Mammary epithelial cell (primary cell): Measurements from ENCODE around the gene IDH3G.

Source experiments
- EZH2 ChIP-seq: IDR thresholded peaks from 2 replicates; pipeline ENCODE4 v1.6.1; 2012; ENCODE audit warnings: low read length, inconsistent platforms, borderline replicate concordance
- TF ChIP-seq, protein P1 (sequence below), 2 donors: IDR thresholded peaks in 1 of 2; conservative IDR thresholded peaks in 1 of 2; 2 replicates each; pipeline ENCODE4 v1.5.1; 2011 to 2012; ENCODE audit warnings: inconsistent platforms in 2 of 2, low read length in 2 of 2, mild to moderate bottlenecking in 2 of 2, control low read depth in 1 of 2, low read depth in 1 of 2; ENCODE audit not compliant: insufficient read depth in 1 of 2; ENCODE audit errors: extremely low read depth in 1 of 2

DNA sequence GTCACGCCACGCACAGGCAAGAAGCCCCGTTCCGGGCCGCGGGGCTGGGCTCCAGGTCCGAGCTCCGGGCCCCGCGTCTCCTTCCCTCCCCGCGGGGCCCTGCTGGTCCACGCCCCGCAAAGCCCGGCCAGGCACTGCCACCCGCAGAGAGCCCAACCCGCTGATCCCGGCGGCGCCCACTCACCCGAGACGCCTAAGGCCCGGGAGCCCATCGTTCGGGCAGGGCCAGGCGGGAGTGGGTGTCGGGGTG, 35.3 kb upstream of the IDH3G start:
- TF ChIP-seq, protein P1, sequence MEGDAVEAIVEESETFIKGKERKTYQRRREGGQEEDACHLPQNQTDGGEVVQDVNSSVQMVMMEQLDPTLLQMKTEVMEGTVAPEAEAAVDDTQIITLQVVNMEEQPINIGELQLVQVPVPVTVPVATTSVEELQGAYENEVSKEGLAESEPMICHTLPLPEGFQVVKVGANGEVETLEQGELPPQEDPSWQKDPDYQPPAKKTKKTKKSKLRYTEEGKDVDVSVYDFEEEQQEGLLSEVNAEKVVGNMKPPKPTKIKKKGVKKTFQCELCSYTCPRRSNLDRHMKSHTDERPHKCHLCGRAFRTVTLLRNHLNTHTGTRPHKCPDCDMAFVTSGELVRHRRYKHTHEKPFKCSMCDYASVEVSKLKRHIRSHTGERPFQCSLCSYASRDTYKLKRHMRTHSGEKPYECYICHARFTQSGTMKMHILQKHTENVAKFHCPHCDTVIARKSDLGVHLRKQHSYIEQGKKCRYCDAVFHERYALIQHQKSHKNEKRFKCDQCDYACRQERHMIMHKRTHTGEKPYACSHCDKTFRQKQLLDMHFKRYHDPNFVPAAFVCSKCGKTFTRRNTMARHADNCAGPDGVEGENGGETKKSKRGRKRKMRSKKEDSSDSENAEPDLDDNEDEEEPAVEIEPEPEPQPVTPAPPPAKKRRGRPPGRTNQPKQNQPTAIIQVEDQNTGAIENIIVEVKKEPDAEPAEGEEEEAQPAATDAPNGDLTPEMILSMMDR (conservative IDR thresholded peaks at IDR 0.05 in 1 of 2, IDR thresholded peaks at IDR 0.05 in 1 of 2; ENCODE audit: extremely low read depth in 1 of 2, insufficient read depth in 1 of 2, low read depth in 1 of 2, low read length in 2 of 2): no peak
- no peak for TF ChIP-seq EZH2
